Measurements from ENCODE around the gene TTC16. TPM values are rescaled to one million over a fixed set of nuclear protein-coding genes. Genes with fewer than 3 reads are reported as not detected.

The TTC16 gene
- polyA plus RNA-seq, 3 donors: 0.05 to 0.06 TPM; not detected in 1

- 60 to 78% (median 70%) methylated on average over 9 of the region's 9 CpGs for WGBS, 3 donors
- no peak overlapping the region for H3K27ac ChIP-seq (ENCODE audit: low read depth, low read length)
Observed at GRCh38 chr9:127694890-127695720, 20.8 kb upstream of the TTC16 start.

GRCh38 chr9:127697575-127697974, 18.3 kb upstream of the TTC16 start:
- no peak overlapping the region for H3K27ac ChIP-seq (ENCODE audit: low read depth, low read length)
- 82 to 89% (median 85%) methylated on average over 5 of the region's 5 CpGs for WGBS, 3 donors

- no peak overlapping the region for H3K27ac ChIP-seq (ENCODE audit: low read depth, low read length)
- 92 to 95% (median 94%) methylated on average over 5 of the region's 5 CpGs for WGBS, 3 donors
Observed at GRCh38 chr9:127698386-127698785, 17.5 kb upstream of the TTC16 start.

DNA sequence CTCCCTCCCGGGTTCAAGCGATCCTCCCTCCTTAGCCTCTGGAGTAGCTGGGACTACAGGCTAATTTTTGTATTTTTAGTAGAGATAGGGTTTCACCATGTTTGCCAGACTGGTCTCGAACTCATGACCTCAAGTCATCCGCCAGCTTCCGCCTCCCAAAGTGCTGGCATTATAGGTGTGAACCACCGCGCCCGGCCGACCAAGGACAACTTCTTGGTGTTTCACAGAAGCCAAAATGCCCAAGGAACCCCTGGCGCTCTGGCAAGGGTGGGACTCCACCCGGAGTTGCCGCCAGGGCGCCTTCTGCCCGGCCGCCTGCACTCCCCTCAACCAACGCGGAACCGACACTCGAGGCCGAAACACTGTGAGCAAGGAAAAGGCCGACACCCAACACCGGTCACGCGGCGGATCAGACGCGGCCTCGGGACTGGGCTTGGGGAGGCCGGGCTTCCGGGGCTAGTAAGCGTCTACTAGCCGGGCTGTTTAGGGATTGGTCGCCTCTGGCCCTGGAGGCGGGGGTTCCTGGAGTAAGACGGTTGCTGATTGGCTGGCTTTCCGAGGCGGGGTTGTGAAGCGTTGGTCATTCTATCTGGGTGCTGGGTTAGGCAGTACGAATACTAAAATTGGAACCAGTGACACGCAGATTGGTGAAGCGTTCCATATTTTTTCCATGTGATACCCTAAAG, 16.8 kb upstream of the TTC16 start:
- H3K27ac ChIP-seq (ENCODE audit: low read depth, low read length): no peak overlapping the region
- WGBS, 3 donors: 12 to 15% (median 13%) methylated on average over 40 to 41 of the region's 41 CpGs

GRCh38 chr9:127700140-127700539, 15.7 kb upstream of the TTC16 start:
- H3K27ac ChIP-seq (ENCODE audit: low read depth, low read length): no peak overlapping the region
- WGBS, 3 donors: 95 to 100% (median 97%) methylated on average over 2 of the region's 2 CpGs

GRCh38 chr9:127700594-127701255, 15.2 kb upstream of the TTC16 start:
- H3K27ac ChIP-seq (ENCODE audit: low read depth, low read length): no peak overlapping the region
- 55 to 87% (median 78%) methylated on average over 5 of the region's 5 CpGs for WGBS, 3 donors

- no peak overlapping the region for H3K27ac ChIP-seq (ENCODE audit: low read depth, low read length)
- WGBS, 3 donors: 77 to 95% (median 79%) methylated on average over 9 of the region's 9 CpGs
Observed at GRCh38 chr9:127703289-127703946, 12.5 kb upstream of the TTC16 start.

DNA sequence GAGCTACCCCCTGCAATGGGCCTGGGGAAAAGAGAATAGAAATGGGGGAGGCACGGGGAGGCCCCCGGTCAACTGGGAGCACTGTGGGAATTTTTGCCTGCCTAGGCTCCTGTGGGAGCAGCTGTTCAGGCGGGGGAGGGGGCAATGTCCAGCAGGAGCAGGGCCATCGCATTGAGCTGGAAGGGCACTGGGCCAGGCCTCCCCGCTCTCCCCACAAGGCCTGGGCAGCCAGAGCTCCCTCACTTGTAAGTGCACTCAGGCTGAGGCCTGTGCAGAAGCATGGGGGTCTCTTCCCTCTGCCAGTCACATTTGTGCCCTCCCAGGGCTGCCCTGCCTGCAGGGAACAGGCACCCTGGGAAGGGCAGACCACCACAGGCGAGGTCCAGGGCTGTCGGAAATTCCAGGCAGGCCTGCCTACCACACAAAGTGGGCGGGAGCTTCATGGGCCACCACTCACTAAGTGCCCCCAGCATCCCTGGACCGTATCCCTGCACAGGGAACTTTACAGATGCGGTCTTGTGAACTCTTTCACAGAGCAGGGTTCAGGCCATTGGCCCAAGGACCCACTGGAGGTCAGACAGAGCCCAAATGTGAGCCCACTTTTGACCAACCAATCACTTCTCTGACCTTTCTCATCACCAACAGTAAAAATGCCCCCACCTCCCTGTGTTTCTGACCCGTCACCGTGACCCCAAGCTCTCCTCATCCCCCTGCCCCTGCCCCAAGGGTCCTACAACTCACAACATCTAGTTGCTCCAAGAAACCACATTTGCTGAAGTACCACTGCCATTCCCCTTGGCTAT, 10.1 kb upstream of the TTC16 start:
- 68 to 84% (median 78%) methylated on average over 12 of the region's 12 CpGs for WGBS, 3 donors
- no peak overlapping the region for H3K27ac ChIP-seq (ENCODE audit: low read depth, low read length)

GRCh38 chr9:127706836-127707241, 9.0 kb upstream of the TTC16 start, which contains the start of gene CFAP157:
CFAP157 (plus strand) TSS chr9:127706988; CDS start chr9:127707032, 44 bp downstream.
- 54 to 66% (median 60%) methylated on average over 11 of the region's 11 CpGs for WGBS, 3 donors
- no peak within 1 kb of the TSS for H3K27ac ChIP-seq (ENCODE audit: low read depth, low read length)

GRCh38 chr9:127707766-127708165, 8.1 kb upstream of the TTC16 start:
- no peak overlapping the region for H3K27ac ChIP-seq (ENCODE audit: low read depth, low read length)
- 50 to 63% (median 53%) methylated on average over 5 of the region's 5 CpGs for WGBS, 3 donors

GRCh38 chr9:127708952-127709587, 6.8 kb upstream of the TTC16 start:
- WGBS, 3 donors: 93 to 95% (median 94%) methylated on average over 8 of the region's 8 CpGs
- no peak overlapping the region for H3K27ac ChIP-seq (ENCODE audit: low read depth, low read length)

DNA sequence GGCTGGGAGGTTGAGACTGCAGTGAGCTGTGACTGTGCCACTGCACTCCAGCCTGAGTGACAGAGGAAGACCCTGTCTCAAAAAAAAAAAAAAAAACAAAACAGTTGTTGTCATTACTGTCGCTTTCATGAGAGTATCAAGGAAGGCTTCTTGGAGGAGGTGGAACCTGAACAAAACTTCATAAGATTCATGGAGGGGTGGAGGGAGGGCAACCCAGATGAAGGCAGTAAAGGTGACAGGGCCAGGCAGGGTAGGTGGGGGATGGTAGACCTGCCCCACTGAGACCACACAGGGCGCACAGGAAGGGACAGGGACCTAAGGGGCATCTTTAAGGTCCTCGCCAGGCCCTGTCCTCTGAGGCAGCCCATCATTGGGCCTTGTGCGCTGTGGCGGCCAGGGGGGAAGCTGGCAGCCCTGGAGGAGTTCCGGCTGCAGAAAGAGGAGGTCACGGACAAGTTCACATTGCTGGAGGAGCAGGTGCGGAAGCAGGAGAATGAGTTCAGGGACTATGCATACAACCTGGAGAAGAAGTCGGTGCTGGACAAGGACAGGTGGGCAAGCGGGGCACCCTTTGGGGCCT, 5.6 kb upstream of the TTC16 start:
- H3K27ac ChIP-seq (ENCODE audit: low read depth, low read length): no peak overlapping the region
- WGBS, 3 donors: 89 to 96% (median 93%) methylated on average over 10 of the region's 10 CpGs

- no peak overlapping the region for H3K27ac ChIP-seq (ENCODE audit: low read depth, low read length)
- 51 to 75% (median 53%) methylated on average over 9 of the region's 9 CpGs for WGBS, 3 donors
Observed at GRCh38 chr9:127711226-127711701, 4.6 kb upstream of the TTC16 start.

- H3K27ac ChIP-seq (ENCODE audit: low read depth, low read length): no peak overlapping the region
- WGBS, 3 donors: 73 to 88% (median 75%) methylated on average over 11 of the region's 11 CpGs
Observed at GRCh38 chr9:127711831-127712274, 4.0 kb upstream of the TTC16 start.

DNA sequence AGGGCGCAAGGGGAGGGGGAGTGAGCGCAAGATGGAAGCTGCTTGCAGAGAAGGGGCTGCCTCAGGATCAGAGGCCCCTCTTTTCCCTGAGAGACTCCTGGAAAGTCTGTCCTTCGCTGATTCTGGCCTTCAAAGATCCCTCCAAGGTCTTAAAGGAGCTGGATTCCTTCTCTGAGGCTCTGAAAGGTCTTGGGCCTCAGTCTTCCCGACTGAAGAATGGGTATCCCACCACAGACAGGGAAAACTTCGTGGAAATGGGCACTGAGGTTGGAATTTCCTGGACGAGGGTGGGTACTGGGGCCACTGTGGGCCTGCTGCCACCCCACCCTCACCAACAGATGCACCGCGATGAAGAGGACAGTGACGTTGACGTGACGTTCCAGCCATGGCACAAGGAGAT, 3.5 kb upstream of the TTC16 start:
- 90 to 91% (median 91%) methylated on average over 11 of the region's 11 CpGs for WGBS, 3 donors
- no peak overlapping the region for H3K27ac ChIP-seq (ENCODE audit: low read depth, low read length)

DNA sequence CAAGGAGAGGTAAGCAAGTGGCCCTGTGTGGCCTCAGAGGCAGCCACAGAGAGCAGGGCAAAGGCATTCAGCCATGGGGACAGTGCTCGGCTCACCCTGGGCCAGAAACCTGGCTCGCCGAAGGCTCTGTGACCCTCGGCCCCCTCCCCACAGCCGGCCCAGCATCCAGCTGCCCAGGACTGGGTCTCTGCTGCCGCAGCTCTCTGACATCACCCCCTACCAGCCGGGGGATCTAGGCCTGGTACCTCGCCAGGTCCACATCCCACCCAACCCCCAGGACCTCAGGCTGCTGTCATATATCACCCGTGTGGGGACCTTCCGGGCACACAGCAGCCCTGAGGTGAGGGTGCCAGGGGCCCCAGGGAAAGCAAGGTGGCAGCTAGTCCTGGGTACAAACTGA, 3.0 kb upstream of the TTC16 start:
- WGBS, 3 donors: 90 to 97% (median 96%) methylated on average over 10 of the region's 10 CpGs
- H3K27ac ChIP-seq (ENCODE audit: low read depth, low read length): no peak overlapping the region

Data from adipose tissue (tissue), 3 donors.